HEK293 (cell line): ENCODE data around the gene IARS1.

Source experiments
- CTCF ChIA-PET: fragments of 350-600 bp; formaldehyde crosslinking; extraction: SDS; loops from one replicate; lab custom pipeline; 2021; ENCODE audit warnings: antibody characterized with exemption; lab: Yijun Ruan, JAX
- POLR2A ChIA-PET: fragments of 300-600 bp; formaldehyde crosslinking; extraction: SDS; loops from one replicate; lab custom pipeline; 2020; ENCODE audit warnings: antibody characterized with exemption, inconsistent platforms; lab: Yijun Ruan, JAX
- H3K27ac ChIP-seq: fragments of 200-500 bp; sonication (Bioruptor generic); 2 replicates; pipeline ENCODE4 v1.5.1; 2014; ENCODE audit warnings: low read depth, low read length, control low read depth, inconsistent platforms; ENCODE audit errors: extremely low read depth
- H3K36me3 ChIP-seq, 2 experiments: fragments of 200-500 bp in 1 of 2; sonication (Bioruptor generic) in 1 of 2; 1 replicate in 1 of 2; 2 replicates in 1 of 2; pipeline ENCODE4 v1.5.1; 2014 to 2017; ENCODE audit warnings: inconsistent platforms in 2 of 2, low read length in 2 of 2; ENCODE audit not compliant: control insufficient read depth in 2 of 2, insufficient read depth in 1 of 2
- H3K4me1 ChIP-seq: fragments of 200-500 bp; sonication (Bioruptor generic); 2 replicates; pipeline ENCODE4 v1.5.1; 2014; ENCODE audit warnings: mild to moderate bottlenecking, low read length, inconsistent platforms; ENCODE audit not compliant: control insufficient read depth, insufficient read depth
- H3K4me3 ChIP-seq: 2 replicates; pipeline ENCODE4 v1.5.1; 2011; ENCODE audit warnings: low read depth, mild to moderate bottlenecking, control low read depth, low read length, moderate library complexity
- H3K9me3 ChIP-seq: fragments of 200-500 bp; sonication (Bioruptor generic); 2 replicates; pipeline ENCODE4 v1.5.1; 2014; ENCODE audit warnings: low read depth, low read length, inconsistent platforms; ENCODE audit not compliant: control insufficient read depth, insufficient read depth
- GLIS2 ChIP-seq: fragments of 450-650 bp; formaldehyde crosslinking; IDR thresholded peaks from 2 replicates; pipeline ENCODE4 v1.5.1; 2016; ENCODE audit warnings: missing biosample characterization, missing genetic modification characterization
- IKZF3 ChIP-seq: fragments of 450-650 bp; IDR thresholded peaks from 2 replicates; pipeline ENCODE4 v1.5.0; 2018; ENCODE audit warnings: missing biosample characterization, mild to moderate bottlenecking, missing genetic modification characterization, moderate library complexity
- KLF9 ChIP-seq: fragments of 450-650 bp; formaldehyde crosslinking; IDR thresholded peaks from 2 replicates; pipeline ENCODE4 v1.5.1; 2016; ENCODE audit warnings: missing biosample characterization, missing genetic modification characterization, low read depth
- PRDM10 ChIP-seq: fragments of 450-650 bp; formaldehyde crosslinking; IDR thresholded peaks from 2 replicates; pipeline ENCODE4 v1.5.1; 2016; ENCODE audit warnings: missing biosample characterization, missing genetic modification characterization
- SP7 ChIP-seq: fragments of 450-650 bp; formaldehyde crosslinking; IDR thresholded peaks from 2 replicates; pipeline ENCODE4 v1.5.1; 2016; ENCODE audit warnings: missing biosample characterization, missing genetic modification characterization
- ZBTB48 ChIP-seq: fragments of 450-650 bp; formaldehyde crosslinking; IDR thresholded peaks from 2 replicates; pipeline ENCODE4 v1.5.1; 2016; ENCODE audit warnings: missing biosample characterization, missing genetic modification characterization
- ZFP41 ChIP-seq: fragments of 450-650 bp; formaldehyde crosslinking; IDR thresholded peaks from 2 replicates; pipeline ENCODE4 v1.5.1; 2016; ENCODE audit warnings: missing biosample characterization, missing genetic modification characterization, borderline replicate concordance
- ZIC2 ChIP-seq: fragments of 450-650 bp; formaldehyde crosslinking; IDR thresholded peaks from 2 replicates; pipeline ENCODE4 v1.5.1; 2016; ENCODE audit warnings: missing biosample characterization, missing genetic modification characterization
- ZNF140 ChIP-seq: fragments of 450-650 bp; formaldehyde crosslinking; IDR thresholded peaks from 2 replicates; pipeline ENCODE4 v1.5.1; 2016; ENCODE audit warnings: missing biosample characterization, missing genetic modification characterization
- ZNF146 ChIP-seq: fragments of 450-650 bp; formaldehyde crosslinking; IDR thresholded peaks from 2 replicates; pipeline ENCODE4 v1.5.1; 2016; ENCODE audit warnings: missing biosample characterization, missing genetic modification characterization
- ZNF324 ChIP-seq: fragments of 450-650 bp; formaldehyde crosslinking; IDR thresholded peaks from 2 replicates; pipeline ENCODE4 v1.5.1; 2016; ENCODE audit warnings: missing biosample characterization, missing genetic modification characterization
- ZNF366 ChIP-seq: fragments of 450-650 bp; formaldehyde crosslinking; conservative IDR thresholded peaks from 2 replicates; pipeline ENCODE4 v1.5.1; 2016; ENCODE audit warnings: missing biosample characterization, missing genetic modification characterization
- ZNF488 ChIP-seq: fragments of 450-650 bp; formaldehyde crosslinking; IDR thresholded peaks from 2 replicates; pipeline ENCODE4 v1.5.1; 2016; ENCODE audit warnings: missing biosample characterization, missing genetic modification characterization
- ZNF529 ChIP-seq: fragments of 450-650 bp; formaldehyde crosslinking; IDR thresholded peaks from 2 replicates; pipeline ENCODE4 v1.5.1; 2017; ENCODE audit warnings: missing genetic modification characterization, missing biosample characterization; ENCODE audit not compliant: insufficient replicate concordance
- ZNF544 ChIP-seq: fragments of 450-650 bp; formaldehyde crosslinking; IDR thresholded peaks from 2 replicates; pipeline ENCODE4 v1.5.0; 2017; ENCODE audit warnings: missing biosample characterization, missing genetic modification characterization
- ZNF639 ChIP-seq: fragments of 450-650 bp; formaldehyde crosslinking; IDR thresholded peaks from 2 replicates; pipeline ENCODE4 v1.5.1; 2016; ENCODE audit warnings: missing biosample characterization, missing genetic modification characterization
- ZNF677 ChIP-seq: fragments of 450-650 bp; IDR thresholded peaks from 2 replicates; pipeline ENCODE4 v1.5.0; 2018; ENCODE audit warnings: missing biosample characterization, mild to moderate bottlenecking, missing genetic modification characterization, moderate library complexity
- ZNF747 ChIP-seq: fragments of 450-650 bp; formaldehyde crosslinking; IDR thresholded peaks from 2 replicates; pipeline ENCODE4 v1.5.1; 2016; ENCODE audit warnings: missing biosample characterization, missing genetic modification characterization

Gene IARS1

GRCh38 chr9:92289708-92290390, 3.6 kb downstream of the IARS1 start:
- no peaks in the 10 kb centered on the region for H3K9me3 ChIP-seq
- ChIA-PET POLR2A (interaction anchor here (0.7 to 2.9 kb wide), 2 partner anchors 12 to 36 kb away, joined by 3 to 9 read pairs; partner anchors contain the start of genes CENPP and NOL8), CTCF (interaction anchor here (1.0 to 2.8 kb wide), 3 partner anchors 14 to 150 kb away, joined by 3 to 15 read pairs (median 5); no protein-coding TSS in a partner anchor)
- H3K4me3 ChIP-seq = no peak overlapping the region
- TF ChIP-seq ZNF146 (tag by site-specific recombination) (peak; percentile 86), ZNF488 (tag by site-specific recombination) (no peak)
- no peak overlapping the region for H3K27ac ChIP-seq
- H3K4me1 ChIP-seq = no peaks in the 10 kb centered on the region; the same call in 1 of the 2 replicates
- peaks cover 29 to 62% of the 10 kb centered on the region in 2 experiments for H3K36me3 ChIP-seq

- CTCF ChIA-PET = interaction anchor here (1.0 to 1.7 kb wide), 2 partner anchors 10 to 141 kb away, joined by 4 to 8 read pairs; no protein-coding TSS in a partner anchor
- Histone ChIP-seq H3K36me3 (peaks cover 75 to 97% of the 10 kb centered on the region in 2 experiments), H3K4me1 (no peaks in the 10 kb centered on the region), H3K27ac (no peak overlapping the region), H3K9me3 (no peaks in the 10 kb centered on the region), H3K4me3 (no peak overlapping the region)
- no peak for TF ChIP-seq ZNF324 (tag by site-specific recombination)
- no peak for TF ChIP-seq ZNF146 (tag by site-specific recombination)
- TF ChIP-seq ZNF544 = no peak
- no peak for TF ChIP-seq KLF9 (tag by site-specific recombination)
- no peak for TF ChIP-seq ZBTB48 (tag by site-specific recombination)
- no peak for TF ChIP-seq ZNF747 (tag by site-specific recombination)
- POLR2A ChIA-PET = interaction anchor here (2.7 kb wide), 1 partner anchor 10 kb away, joined by 9 read pairs; no protein-coding TSS in a partner anchor
These were observed 14.2 kb downstream of the IARS1 start for GRCh38 chr9:92279302-92279701.

- H3K4me1 ChIP-seq = no peaks in the 10 kb centered on the region
- H3K36me3 ChIP-seq = peaks cover 67 to 98% of the 10 kb centered on the region in 2 experiments
- H3K4me3 ChIP-seq = no peak overlapping the region
- CTCF ChIA-PET = interaction anchor here (0.5 to 1.7 kb wide), 4 partner anchors 9 to 531 kb away, joined by 3 to 8 read pairs (median 3); no protein-coding TSS in a partner anchor
- POLR2A ChIA-PET = interaction anchor here (0.8 to 2.7 kb wide), 2 partner anchors 11 to 47 kb away, joined by 5 to 9 read pairs; partner anchors contain the start of genes CENPP and NOL8
- TF ChIP-seq ZIC2 (tag by site-specific recombination) (no peak), IKZF3 (no peak), ZNF529 (tag by site-specific recombination) (no peak), PRDM10 (tag by site-specific recombination) (no peak), ZNF366 (no peak), ZNF677 (tag by site-specific recombination) (no peak), ZNF639 (tag by site-specific recombination) (no peak), GLIS2 (tag by site-specific recombination) (no peak), SP7 (tag by site-specific recombination) (no peak), ZNF140 (tag by site-specific recombination) (no peak), ZFP41 (tag by site-specific recombination) (no peak)
- H3K27ac ChIP-seq = no peak overlapping the region
- H3K9me3 ChIP-seq = no peaks in the 10 kb centered on the region
These were observed 15.4 kb downstream of the IARS1 start for GRCh38 chr9:92278110-92278509.
